ENCODE results near the gene GRID1.

- TF ChIP-seq EZH2 (IDR thresholded peaks at IDR 0.05; ENCODE audit: insufficient read depth, poor library complexity, severe bottlenecking), result no peak
- no peak for TF ChIP-seq EZH2phosphoT487 (IDR thresholded peaks at IDR 0.05; ENCODE audit: insufficient read depth, low read depth)
Measured at GRCh38 chr10:85557706-85558105, 808.9 kb downstream of the GRID1 start.
